ENCODE measurements around the gene RFTN1. TPM values are rescaled to one million over a fixed set of nuclear protein-coding genes. Genes with fewer than 3 reads are reported as not detected.

Gene RFTN1
- total and polyA plus RNA-seq, 12 donors, result 8.3 to 35.7 (median 17.4) TPM

- Histone ChIP-seq H3K27me3 (no peaks in the 10 kb centered on the region), H3K27ac (no peak overlapping the region), H3K36me3 (replicated peaks in 1 of 2) (no peaks in the 10 kb centered on the region), H3K4me3 (no peak overlapping the region), H3K9me3 (replicated peaks in 1 of 3) (no peaks in the 10 kb centered on the region), H3K4me1 (replicated peaks in 1 of 2) (peaks cover 0 to 3% of the 10 kb centered on the region in 2 donors)
- intact Hi-C loops (cut with DNase I), result no loop called here
- DNase-seq, result no peak
- WGBS, 4 donors, result 74 to 84% (median 78%) methylated on average over 4 of the region's 4 CpGs
- no peak for TF ChIP-seq POLR2A (IDR thresholded peaks at IDR 0.05)
- TF ChIP-seq, protein P1, sequence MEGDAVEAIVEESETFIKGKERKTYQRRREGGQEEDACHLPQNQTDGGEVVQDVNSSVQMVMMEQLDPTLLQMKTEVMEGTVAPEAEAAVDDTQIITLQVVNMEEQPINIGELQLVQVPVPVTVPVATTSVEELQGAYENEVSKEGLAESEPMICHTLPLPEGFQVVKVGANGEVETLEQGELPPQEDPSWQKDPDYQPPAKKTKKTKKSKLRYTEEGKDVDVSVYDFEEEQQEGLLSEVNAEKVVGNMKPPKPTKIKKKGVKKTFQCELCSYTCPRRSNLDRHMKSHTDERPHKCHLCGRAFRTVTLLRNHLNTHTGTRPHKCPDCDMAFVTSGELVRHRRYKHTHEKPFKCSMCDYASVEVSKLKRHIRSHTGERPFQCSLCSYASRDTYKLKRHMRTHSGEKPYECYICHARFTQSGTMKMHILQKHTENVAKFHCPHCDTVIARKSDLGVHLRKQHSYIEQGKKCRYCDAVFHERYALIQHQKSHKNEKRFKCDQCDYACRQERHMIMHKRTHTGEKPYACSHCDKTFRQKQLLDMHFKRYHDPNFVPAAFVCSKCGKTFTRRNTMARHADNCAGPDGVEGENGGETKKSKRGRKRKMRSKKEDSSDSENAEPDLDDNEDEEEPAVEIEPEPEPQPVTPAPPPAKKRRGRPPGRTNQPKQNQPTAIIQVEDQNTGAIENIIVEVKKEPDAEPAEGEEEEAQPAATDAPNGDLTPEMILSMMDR (IDR thresholded peaks at IDR 0.05), result no peak
Observed at GRCh38 chr3:16386561-16386960, 126.9 kb downstream of the RFTN1 start.

DNA sequence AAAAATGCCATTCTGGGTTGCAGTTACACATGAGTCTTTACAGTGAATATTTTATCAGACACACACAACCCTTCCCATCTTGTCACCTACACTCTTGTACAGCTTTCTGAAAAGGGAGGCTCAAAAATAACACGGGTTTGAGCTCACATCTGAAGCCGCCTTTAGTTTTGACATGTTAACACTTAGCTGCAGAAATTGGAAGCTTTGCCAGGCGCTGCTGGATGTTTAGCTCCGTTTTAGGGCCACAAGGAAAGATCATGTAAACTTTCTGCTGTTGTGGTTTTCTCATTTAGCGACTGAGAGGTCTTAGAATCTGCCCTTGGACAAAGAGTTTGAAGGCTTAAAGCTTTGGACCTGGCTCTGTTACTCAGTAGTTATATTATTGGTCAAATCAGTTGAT is 128.3 kb downstream of the RFTN1 start:
- intact Hi-C loops (cut with DNase I), result no loop called here
- 66 to 74% (median 70%) methylated on average over 5 of the region's 5 CpGs for WGBS, 4 donors
- no peak for DNase-seq
- Histone ChIP-seq H3K36me3 (replicated peaks in 1 of 2) (no peaks in the 10 kb centered on the region), H3K4me3 (no peak overlapping the region), H3K27ac (no peak overlapping the region), H3K9me3 (replicated peaks in 1 of 3) (no peaks in the 10 kb centered on the region), H3K4me1 (replicated peaks in 1 of 2) (no peaks in the 10 kb centered on the region), H3K27me3 (no peaks in the 10 kb centered on the region)
- no peak for TF ChIP-seq POLR2A (IDR thresholded peaks at IDR 0.05)
- TF ChIP-seq, protein P1 (IDR thresholded peaks at IDR 0.05), result no peak

- WGBS, 4 donors, result 94 to 100% (median 95%) methylated on average over 1 of the region's 1 CpG
- no peaks in the 10 kb centered on the region for H3K36me3 ChIP-seq (replicated peaks in 1 of 2)
- H3K4me1 ChIP-seq (replicated peaks in 1 of 2), result no peaks in the 10 kb centered on the region
- no peak overlapping the region for H3K4me3 ChIP-seq
- intact Hi-C loops (cut with DNase I), result no loop called here
- DNase-seq, result no peak
- H3K9me3 ChIP-seq (replicated peaks in 1 of 3), result no peaks in the 10 kb centered on the region
- TF ChIP-seq, protein P1 (IDR thresholded peaks at IDR 0.05), result no peak
- no peak for TF ChIP-seq POLR2A (IDR thresholded peaks at IDR 0.05)
- H3K27ac ChIP-seq, result no peak overlapping the region
- H3K27me3 ChIP-seq, result no peaks in the 10 kb centered on the region
Observed at GRCh38 chr3:16383864-16384263, 129.6 kb downstream of the RFTN1 start.

GRCh38 chr3:16382845-16383244 is 130.7 kb downstream of the RFTN1 start:
- Histone ChIP-seq H3K4me1 (replicated peaks in 1 of 2) (no peaks in the 10 kb centered on the region), H3K27ac (no peak overlapping the region), H3K27me3 (no peaks in the 10 kb centered on the region), H3K36me3 (replicated peaks in 1 of 2) (no peaks in the 10 kb centered on the region), H3K4me3 (no peak overlapping the region), H3K9me3 (replicated peaks in 1 of 3) (no peaks in the 10 kb centered on the region)
- intact Hi-C loops (cut with DNase I), result no loop called here
- no peak for DNase-seq
- no peak for TF ChIP-seq POLR2A (IDR thresholded peaks at IDR 0.05)
- TF ChIP-seq, protein P1 (IDR thresholded peaks at IDR 0.05), result no peak
- 90 to 94% (median 92%) methylated on average over 5 of the region's 5 CpGs for WGBS, 4 donors
